ENCODE results near the gene CEP192. TPM values are rescaled to one million over a fixed set of nuclear protein-coding genes. Genes with fewer than 3 reads are reported as not detected.

Gene CEP192
- total RNA-seq, 4 donors from 2014 or later = 16.5 to 41.2 (median 30.0) TPM

DNA sequence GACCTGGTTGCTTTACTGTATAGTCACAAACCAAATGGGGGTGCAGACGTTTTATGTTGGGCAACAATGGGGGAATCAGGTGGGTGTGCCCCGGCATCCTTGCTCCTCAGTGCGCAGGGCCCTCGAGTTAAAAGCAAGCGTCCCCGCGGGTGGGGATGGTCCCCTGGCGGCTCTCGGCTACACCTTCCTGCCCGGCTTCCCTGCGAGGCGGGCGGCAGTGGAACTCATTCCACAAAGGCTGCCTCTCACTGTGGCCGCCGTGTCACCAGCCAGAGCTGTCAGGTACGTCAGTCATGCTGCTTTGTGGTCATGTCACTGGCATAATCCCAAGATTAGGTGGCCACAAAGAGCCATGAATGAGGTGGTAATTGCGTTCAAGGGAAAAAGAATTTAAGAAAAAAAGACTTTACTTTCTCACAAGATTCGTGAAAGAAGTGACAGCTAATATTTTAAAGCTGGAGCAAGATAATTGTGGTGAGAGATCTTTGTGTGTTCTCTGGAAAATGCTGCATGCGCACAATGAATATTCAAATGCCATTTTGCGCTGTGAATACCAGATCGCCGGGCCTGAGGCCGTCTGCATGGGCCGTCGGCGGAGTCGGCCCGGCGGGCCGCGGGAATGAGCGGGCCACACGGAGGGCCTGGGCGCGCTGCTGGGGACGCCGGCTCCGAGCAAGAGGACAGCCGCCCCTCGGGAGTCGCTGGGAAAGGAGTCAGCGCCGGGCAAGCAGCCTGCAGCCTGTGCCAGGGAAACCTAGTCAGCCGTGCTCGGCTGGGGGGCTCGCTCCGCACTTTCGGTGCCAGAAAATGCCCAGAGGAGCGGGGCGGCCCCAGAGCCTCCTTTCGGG is 145.1 kb downstream of the CEP192 start:
- TF ChIP-seq EP300 (IDR thresholded peaks at IDR 0.05) (no peak), CTCF (IDR thresholded peaks at IDR 0.05) (no peak), POLR2A (IDR thresholded peaks at IDR 0.05) (no peak)
- DNase-seq (ENCODE audit: low spot score in 2 of 2) = no peak
- H3K4me1 ChIP-seq = peaks cover 0 to 14% (median 0%) of the 10 kb centered on the region in 4 donors
- peak overlapping the region; percentile 9 to 74 (median 55) for H3K27ac ChIP-seq
- no peaks in the 10 kb centered on the region for H3K9me3 ChIP-seq
- H3K27me3 ChIP-seq = peaks cover 0 to 16% of the 10 kb centered on the region in 2 donors
- H3K4me3 ChIP-seq = peak overlapping the region; percentile 38 to 64 (median 55)
- no peaks in the 10 kb centered on the region for H3K36me3 ChIP-seq
- 29 to 32% methylated on average over 43 to 49 of the region's 51 CpGs for WGBS, 2 donors

GRCh38 chr18:13136904-13137669 is 145.9 kb downstream of the CEP192 start:
- no peak for DNase-seq (ENCODE audit: low spot score in 2 of 2)
- Histone ChIP-seq H3K36me3 (no peaks in the 10 kb centered on the region), H3K27me3 (peaks cover 0 to 16% of the 10 kb centered on the region in 2 donors), H3K9me3 (no peaks in the 10 kb centered on the region), H3K4me3 (peak overlapping the region; percentile 38 to 64 (median 55)), H3K4me1 (peaks cover 0 to 14% (median 0%) of the 10 kb centered on the region in 4 donors), H3K27ac (peak overlapping the region; percentile 9 to 74 (median 55))
- TF ChIP-seq EP300 (IDR thresholded peaks at IDR 0.05) (no peak), POLR2A (IDR thresholded peaks at IDR 0.05) (no peak), CTCF (IDR thresholded peaks at IDR 0.05) (no peak)
- WGBS, 2 donors = 3% methylated on average over 55 to 74 of the region's 74 CpGs

GRCh38 chr18:13137670-13138419 is 146.7 kb downstream of the CEP192 start:
- Histone ChIP-seq H3K27ac (peak overlapping the region in 3 of 4 donors; percentile 50 to 74 (median 63)), H3K4me3 (peak overlapping the region; percentile 38 to 64 (median 55)), H3K9me3 (peaks cover 0 to 4% (median 0%) of the 10 kb centered on the region in 4 donors), H3K27me3 (peaks cover 0 to 16% of the 10 kb centered on the region in 2 donors), H3K36me3 (no peaks in the 10 kb centered on the region), H3K4me1 (peaks cover 0 to 14% (median 0%) of the 10 kb centered on the region in 4 donors)
- peak in 1 of 2 donors; percentile 71 for DNase-seq (ENCODE audit: low spot score in 2 of 2)
- 55 to 65% methylated on average over 22 of the region's 22 CpGs for WGBS, 2 donors
- peak in 1 of 2 donors; percentile 37 for TF ChIP-seq EP300 (IDR thresholded peaks at IDR 0.05)
- no peak for TF ChIP-seq CTCF (IDR thresholded peaks at IDR 0.05)
- TF ChIP-seq POLR2A (IDR thresholded peaks at IDR 0.05) = peak in 1 of 2 donors; percentile 27

GRCh38 chr18:13138420-13139139 is 147.4 kb downstream of the CEP192 start:
- DNase-seq (ENCODE audit: low spot score in 2 of 2) = no peak
- no peak for TF ChIP-seq EP300 (IDR thresholded peaks at IDR 0.05)
- TF ChIP-seq CTCF (IDR thresholded peaks at IDR 0.05) = no peak
- TF ChIP-seq POLR2A (IDR thresholded peaks at IDR 0.05) = no peak
- WGBS, 2 donors = 94 to 97% methylated on average over 21 of the region's 21 CpGs
- no peaks in the 10 kb centered on the region for H3K36me3 ChIP-seq
- H3K4me1 ChIP-seq = peaks cover 0 to 14% (median 0%) of the 10 kb centered on the region in 4 donors
- peak overlapping the region in 2 of 4 donors; percentile 50 to 74 for H3K27ac ChIP-seq
- peaks cover 0 to 11% (median 0%) of the 10 kb centered on the region in 4 donors for H3K9me3 ChIP-seq
- peaks cover 0 to 16% of the 10 kb centered on the region in 2 donors for H3K27me3 ChIP-seq
- peak overlapping the region in 1 of 4 donors; percentile 53 for H3K4me3 ChIP-seq

Measured in tibial nerve (tissue), 4 donors.